LoVo (cell line): ENCODE results near the gene NPAT.

Experiments
- DNase-seq: peaks from one replicate; pipeline ENCODE4 v3.0.0-alpha.2; 2016; ENCODE audit warnings: low spot score

NPAT gene

GRCh38 chr11:108222574-108223347, at the start of gene NPAT, which contains the start of gene ATM:
Gene NPAT (minus strand): TSS chr11:108222638. CDS start chr11:108222536, 102 bp downstream.
Gene ATM (plus strand): TSS chr11:108223067. CDS start chr11:108227625, 4,558 bp downstream.
- DNase-seq: peak; percentile 98

- no peak for DNase-seq
These were observed 47.1 kb upstream of the NPAT start for GRCh38 chr11:108269583-108269982.

DNA sequence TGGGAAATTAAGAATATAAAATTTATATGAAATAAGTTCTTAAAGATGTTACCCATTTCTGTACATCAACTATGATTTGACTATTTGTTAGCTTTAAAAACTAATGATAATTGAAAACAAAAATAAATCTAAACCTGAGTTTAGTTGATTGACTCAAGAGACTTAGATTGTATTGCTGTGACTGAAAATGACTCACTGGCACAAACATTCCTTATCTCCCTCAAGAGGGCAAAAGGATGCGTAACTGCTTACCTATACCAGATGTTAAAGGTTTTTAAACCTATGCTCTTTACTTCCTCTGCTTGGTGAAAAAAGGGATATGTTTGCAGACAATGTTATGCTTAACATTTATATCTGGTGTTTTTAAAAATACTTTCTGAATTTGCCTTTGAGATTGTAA, 30.7 kb upstream of the NPAT start:
- DNase-seq: no peak

DNA sequence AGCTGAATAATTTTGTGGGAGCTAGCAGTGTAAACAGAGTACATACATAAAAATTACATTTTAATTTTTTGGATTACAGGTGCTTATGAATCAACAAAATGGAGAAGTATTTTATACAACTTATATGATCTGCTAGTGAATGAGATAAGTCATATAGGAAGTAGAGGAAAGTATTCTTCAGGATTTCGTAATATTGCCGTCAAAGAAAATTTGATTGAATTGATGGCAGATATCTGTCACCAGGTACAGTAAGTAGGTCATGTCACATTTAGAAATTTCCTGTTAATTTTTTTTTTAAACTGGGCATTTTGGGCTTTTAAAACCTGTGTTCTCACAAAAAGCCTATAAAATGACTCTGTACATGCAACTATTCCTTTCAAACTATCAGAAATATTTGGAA, 24.4 kb upstream of the NPAT start:
- DNase-seq: no peak

DNA sequence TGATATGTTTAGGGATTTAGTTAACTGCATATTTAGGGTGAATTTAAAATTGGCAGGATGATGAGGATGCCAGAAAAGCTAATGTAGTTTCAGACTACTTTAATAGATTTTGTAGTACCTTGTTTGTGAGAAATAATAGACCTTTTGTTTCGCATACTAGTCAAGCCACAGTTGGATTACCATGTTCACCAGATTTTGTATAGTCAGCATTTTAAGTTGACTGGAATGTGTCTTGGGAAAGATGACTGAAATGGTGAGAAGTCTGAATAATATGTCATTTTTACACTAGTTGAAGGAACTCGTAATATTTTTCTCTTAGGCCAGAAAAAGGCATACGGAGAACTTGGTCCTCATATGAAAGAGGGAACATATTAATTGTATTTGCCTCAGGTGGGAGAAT, 23.9 kb upstream of the NPAT start:
- DNase-seq: no peak

GRCh38 chr11:108242422-108242821, 20.0 kb upstream of the NPAT start:
- DNase-seq: no peak

- no peak for DNase-seq
These were observed 19.0 kb upstream of the NPAT start for GRCh38 chr11:108241330-108242037.

DNA sequence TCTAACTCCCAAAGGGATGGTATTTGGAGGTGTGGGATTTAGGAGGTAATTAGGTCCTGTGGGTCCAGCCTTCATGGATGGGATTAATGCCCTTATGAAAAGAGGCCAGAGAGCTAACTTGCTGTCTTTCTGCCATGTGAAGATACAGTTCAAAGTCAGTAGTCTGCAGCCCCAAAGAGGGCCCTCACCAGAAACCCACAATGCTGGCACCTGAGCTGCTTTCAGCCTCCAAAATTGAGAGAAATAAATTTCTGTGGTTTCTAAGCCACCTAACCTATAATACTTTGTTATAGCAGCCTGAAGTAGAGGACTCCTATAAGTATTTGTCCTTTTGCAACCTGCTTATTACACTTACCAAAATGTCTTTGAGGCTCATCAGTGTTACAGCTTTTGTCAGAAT, 16.6 kb upstream of the NPAT start:
- no peak for DNase-seq

DNA sequence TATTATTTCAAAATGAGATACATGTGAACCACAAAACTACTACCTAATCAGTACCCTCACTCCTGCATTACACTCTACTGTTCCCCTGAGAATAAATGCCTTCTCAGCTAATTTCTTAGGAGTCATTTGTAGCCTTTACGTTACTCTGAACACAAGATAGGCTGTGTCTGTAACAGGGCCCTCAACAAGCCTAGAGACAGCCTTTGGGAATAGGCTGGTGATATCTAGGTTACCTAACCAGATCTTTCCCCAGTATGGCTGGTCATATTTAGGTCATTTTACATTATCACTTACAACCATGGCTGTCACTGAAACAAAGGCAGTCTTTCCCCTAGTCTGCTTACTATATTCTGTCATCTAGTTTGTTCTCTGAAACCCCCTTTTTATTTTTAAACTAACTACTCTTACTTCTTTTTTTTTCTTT, 14.6 kb upstream of the NPAT start:
- no peak for DNase-seq

GRCh38 chr11:108235633-108236032, 13.2 kb upstream of the NPAT start:
- DNase-seq: no peak

GRCh38 chr11:108235192-108235591, 12.8 kb upstream of the NPAT start:
- no peak for DNase-seq

DNA sequence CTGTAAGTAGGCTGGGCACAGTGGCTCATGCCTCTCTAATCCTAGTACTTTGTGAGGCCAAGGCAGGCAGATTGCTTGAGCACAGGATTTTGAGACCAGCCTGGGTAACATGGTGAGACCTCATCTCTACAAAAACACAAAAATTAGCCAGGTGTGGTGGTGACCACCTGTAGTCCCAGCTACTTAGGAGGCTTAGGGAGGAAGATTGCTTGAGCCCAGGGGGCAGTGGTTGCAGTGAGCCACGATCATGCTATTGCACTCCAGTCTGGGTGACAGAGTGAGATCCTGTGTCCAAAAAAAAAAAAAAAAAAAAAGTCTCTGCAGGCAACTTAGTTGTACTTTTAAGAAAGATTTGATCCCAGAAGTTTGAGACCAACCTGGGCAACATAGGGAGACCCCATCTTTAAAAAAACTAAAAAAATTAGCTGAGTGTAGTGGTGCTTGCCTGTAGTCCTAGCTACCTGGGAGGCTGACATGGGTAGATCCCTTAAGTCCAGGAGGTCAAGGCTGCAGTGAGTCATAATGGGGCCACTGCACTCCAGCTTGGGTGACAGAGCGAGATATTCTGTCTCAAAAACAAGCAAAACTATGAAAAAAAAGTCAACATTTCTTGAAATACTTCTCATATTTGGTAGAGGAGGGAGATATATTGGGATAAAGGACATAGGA, 11.0 kb upstream of the NPAT start:
- DNase-seq: no peak

DNA sequence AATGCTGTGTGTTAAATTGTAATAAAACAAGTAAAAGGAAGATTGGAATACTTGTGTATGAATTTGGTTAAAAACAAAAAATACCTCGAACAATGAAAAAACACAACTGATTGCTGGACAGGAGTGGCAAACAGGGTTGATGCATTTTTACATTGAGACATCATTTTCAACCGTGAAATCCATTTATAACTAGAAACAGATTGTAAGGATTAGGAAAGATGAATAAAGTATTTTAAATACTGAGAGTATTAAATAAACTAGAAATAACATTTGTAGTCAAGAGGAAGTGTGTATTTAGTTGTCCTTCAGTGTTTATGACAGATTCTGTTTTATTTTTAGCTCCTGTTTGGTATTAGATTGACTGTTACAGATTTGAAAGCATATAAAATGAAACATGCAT, 5.8 kb upstream of the NPAT start:
- DNase-seq: no peak

DNA sequence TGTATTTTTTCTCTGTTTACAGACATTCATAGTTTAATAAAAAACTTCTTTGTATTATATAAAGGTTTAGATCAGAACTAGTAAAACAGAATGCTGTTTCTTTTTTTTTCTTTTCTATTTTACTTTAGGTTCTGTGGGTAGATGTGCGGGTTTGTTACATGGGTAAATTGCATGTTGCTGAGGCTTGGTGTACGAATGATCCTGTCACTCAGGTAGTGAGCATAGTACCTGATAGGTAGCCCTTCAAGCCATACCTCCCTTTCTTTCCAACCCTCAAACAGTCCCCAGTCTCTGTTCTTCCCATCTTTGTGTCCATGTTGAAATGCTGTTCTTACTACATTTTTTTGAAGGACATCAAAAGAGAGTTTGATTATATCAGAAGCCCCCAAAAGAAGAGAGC, 3.6 kb upstream of the NPAT start:
- no peak for DNase-seq

DNA sequence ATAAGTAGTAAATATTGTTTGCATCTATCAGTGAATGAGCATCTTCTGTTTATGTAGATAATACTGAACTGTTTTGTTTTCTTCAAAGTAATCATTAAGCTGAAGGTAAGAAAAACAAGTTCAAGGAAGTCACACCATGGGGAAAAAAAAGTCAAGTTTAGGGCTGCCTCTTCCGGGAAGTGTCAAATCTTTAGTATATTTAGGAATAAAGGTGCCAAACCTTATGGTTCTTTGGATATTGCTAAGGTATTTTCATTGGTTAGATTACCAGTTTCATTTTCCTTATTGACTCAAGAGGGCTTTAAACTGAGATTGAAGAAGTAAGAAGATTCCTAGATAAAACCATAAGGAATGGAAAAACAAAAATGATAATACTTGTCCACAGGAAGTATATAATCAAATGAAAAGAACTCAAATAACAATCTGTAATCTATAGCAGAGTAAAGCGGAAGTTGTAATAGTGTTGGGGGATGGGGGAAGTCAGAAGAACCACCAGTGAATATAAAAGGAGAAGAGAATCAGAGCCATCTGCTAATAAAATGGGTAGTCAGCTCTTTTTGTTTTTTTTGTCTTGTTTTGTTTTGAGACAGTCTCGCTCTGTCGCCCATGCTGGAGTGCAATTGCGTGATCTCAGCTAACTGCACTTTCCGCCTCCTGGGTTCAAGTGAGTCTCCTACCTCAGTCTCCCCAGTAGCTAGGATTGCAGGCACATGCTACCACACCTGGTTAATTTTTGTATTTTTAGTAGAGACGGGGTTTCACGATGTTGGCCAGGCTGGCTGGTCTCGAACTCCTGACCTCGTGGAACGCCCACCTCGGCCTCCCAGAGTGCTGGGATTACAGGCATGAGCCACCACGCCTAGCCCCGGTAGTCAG, 2.7 kb upstream of the NPAT start:
- no peak for DNase-seq

GRCh38 chr11:108224366-108224765, 1.9 kb upstream of the NPAT start:
- DNase-seq: no peak

DNA sequence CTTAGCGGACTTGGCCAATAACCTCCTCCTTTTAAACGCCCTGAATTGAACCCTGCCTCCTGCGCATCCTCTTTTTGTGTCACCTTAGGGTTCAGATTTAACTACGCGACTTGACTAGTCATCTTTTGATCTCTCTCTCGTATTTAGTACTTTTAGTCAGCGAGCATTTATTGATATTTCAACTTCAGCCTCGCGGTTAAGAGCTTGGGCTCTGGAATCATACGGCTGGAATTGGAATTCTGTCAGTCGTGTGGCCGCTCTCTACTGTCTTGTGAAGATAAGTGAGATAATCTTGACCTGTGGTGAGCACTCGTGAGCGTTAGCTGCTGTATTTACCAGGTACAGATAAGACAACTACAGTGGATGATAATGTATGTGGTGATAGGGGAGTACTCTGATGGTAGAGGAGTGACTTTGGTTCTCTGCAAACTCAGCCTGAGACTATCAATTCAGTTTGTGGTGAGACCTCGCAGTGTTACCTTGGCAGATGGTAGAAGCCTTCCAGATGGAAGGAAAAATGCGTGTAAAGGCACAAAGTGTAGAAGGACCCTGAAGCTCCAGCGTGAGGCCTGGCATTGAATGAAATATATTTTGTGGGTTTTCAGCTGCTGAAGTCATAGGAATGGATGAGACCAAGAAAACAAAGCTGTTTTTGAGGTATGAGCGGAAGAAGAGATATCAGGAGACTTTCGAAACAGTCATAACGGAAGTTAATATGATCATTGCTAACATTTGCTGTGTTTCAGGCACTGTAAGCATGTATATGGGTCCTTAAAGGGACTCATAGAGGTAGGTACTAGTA, 1.1 kb upstream of the NPAT start:
- DNase-seq: no peak

GRCh38 chr11:108221911-108222573, 396 bp downstream of the NPAT start:
- no peak for DNase-seq

- DNase-seq: no peak
These were observed 1.1 kb downstream of the NPAT start for GRCh38 chr11:108221371-108221770.

DNA sequence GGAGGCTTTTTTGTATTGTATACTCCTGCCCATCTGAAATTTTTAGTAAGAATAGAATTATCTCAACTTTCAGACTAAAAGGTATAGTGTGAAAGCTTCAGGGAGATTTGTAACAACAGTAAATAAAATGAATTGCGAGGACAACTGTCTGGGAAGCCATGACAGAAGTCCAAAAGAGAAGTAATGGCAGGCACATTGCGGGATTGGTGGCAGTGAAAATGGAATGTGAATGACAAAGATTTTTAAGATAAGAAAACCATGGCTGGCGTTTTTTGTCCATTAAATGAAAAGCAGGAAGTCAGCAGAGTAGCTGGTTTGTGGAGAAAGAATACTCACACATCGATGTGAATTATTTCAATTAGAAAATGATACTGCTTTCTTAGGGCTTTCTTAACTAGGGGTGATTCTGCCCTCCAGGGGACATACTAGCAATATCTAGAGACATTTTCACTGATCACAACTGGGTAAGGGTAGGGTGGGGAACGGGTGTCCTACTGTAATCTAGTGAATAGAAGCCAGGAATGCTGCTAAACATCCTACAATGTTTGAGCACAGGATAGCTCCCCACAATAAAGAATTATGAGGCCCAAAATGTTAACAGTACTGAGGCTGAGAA, 1.6 kb downstream of the NPAT start:
- no peak for DNase-seq
